ENCODE measurements around the gene NCOR1.
A peak's percentile ranks its signal among the peaks of the same experiment; 100 is the strongest.
"Not testable (repeated sequence)": the region's sequence is repeated elsewhere in the genome, so short reads cannot be mapped to it uniquely, and the experiment has no call there.

NCOR1 gene

DNA sequence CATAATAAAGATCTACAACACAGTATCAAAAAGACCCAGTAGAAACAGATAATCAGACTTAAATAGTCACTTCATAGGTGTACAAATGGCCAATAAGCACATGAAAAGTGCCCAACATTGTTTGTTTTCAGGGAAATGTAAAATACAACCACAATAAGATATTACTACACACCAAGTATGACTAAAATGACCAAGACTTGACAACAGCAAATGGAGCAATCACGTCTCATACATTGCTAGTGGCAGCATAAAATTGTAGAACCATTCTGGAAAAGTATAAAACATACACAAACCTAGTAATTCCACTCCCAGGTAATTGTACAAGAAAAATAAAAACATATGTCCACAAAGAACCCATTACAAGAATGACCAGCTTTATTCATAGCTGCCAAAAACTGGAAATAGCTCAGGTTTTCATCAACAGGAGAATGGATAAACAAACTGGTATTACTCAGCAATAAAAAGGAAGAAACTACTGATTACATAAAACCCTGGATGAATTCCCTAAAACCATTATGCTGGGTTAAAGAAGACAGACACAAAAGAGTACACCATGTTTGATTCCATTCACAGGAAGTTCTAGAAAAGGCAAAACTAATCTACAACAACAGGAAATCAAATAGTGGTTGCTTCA, 130.2 kb downstream of the NCOR1 start:
- FAIRE-seq: no peak

DNA sequence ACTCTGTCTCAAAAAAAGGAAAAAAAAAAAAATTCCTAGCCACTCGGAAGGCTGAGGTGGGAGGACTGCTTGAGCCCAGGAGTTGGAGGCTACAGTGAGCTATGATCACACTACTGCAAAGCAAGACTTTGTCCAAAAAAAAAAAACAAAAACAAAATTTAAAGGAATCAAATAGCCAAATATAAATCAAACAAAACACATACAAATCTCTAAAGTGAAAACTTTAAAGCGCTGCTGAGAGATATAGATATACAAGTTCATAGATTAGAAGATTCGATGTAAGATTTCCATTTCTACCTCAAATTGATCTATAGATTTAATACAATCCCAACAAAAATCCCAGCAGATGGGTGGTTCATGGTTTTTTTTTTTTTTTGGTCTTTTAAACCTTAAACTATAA, 132.1 kb downstream of the NCOR1 start:
- FAIRE-seq: no peak

DNA sequence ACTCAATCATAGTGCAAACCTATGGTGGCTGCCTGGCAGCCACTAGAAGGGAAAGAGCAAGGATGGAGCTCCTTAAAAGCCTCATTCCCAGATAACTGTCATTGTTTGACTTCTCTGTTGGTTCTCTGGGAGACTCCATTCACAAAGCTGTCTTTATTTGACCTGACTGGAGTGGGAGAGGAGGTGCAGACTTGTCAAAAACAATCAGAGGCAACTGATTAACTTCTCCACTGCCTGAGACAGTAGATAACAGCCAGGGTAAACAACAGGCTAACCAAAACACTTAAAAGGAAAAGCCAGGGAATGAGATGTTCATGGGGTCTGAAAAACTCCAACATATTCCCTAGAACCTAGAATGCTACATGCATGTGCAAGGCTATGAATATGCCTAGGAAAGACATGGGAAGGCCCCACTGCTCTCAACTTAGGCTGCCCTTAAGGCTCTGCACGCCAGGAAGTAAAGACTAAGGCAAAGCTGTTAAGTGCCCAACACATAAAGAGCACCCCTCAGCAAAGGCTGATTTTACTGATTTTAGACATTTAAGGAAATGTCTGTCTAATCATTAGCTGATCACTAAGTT, 133.7 kb downstream of the NCOR1 start:
- FAIRE-seq: no peak

DNA sequence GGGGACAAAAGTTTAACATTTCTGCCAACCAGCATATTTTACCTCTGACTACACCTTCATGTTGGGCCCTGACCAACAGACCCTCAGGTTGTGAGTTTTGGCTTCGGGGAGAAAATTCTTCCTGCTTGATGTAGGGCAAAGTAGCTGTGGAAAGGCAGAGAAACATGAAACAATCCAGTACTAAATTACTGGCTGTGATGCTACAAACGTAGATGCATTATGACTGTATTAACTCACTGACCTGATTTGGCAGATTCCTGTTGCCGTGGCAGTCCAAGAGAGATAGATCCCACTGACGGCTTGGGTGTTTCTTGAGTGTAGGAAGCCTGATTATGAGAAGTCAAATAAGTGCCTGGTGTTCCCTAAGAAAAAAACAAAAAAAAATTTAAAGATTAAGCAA, 135.0 kb downstream of the NCOR1 start:
- FAIRE-seq: no peak

DNA sequence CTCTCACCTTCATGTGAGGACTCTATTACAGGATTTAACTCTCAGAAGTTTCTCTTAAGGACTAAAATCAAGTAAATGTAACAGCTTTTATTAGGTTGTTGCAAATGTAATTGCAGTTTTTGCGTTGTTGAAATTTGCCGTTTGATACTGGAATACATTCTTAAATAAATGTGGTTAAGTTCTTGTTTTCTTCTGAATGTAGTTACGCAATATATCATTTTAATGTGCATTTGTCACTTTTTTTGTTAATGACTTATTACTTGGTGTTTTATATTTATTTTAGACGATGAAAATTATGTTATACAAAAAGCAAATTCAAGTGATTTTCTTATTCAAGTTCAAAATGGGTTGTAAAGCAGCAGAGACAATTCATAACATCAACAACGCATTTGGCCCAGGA, 139.4 kb downstream of the NCOR1 start:
- FAIRE-seq: peak; percentile 49

DNA sequence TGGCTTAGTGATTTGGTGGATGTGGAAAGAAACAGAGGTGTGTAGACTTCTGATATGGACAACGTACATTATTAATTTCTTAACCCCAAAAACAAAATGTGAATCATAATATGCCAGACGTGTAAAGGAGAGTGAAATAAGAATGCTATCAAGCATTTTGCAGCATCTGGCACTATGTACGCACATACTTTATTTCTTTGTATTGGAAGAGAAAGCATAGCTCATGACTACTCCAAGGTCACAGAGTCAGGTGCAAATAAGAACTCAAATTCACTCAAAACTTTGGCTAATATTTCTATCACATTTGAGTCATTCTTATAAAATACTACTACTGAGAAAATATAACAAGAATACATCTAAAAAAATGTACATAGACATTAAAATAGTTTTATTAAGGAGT, 140.9 kb downstream of the NCOR1 start:
- FAIRE-seq: no peak

DNA sequence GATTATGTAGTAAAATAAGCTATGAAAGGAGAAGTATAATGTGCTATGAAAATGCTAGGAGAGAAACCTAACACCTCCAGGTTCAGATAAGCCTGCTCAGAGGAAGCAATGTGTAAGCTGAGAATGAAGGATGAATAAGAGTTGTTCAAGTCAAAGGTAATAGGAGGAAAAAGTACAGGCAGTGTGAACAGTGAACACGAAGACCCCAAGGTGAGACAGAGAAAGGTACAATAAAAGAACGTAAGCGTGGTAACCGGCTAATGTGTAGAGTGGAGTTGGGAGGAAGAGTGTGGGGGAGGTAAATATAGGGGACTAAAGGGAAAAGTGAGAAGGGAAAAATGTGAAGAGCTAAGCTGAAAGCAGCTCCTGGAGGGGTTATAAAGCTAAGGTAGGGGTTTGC, 141.5 kb downstream of the NCOR1 start:
- FAIRE-seq: no peak

DNA sequence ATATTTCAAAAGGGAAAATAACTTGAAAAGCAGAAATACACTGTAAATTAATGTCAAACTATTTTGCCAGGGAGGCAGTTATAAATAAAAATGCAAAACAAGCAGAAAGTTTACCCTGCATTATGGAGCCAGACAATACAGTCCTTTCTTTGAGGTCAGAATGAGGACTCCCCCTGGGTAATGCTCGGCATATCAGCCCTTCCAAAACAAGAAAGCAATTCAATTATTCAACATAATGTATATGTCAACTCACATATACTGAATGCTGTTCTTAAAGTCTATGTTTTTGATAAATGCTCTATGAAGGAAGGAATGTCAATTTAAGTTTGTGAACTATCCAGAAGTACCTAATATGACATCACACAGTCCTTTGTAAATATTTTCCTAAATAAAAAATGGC, 143.3 kb downstream of the NCOR1 start:
- no peak for FAIRE-seq

DNA sequence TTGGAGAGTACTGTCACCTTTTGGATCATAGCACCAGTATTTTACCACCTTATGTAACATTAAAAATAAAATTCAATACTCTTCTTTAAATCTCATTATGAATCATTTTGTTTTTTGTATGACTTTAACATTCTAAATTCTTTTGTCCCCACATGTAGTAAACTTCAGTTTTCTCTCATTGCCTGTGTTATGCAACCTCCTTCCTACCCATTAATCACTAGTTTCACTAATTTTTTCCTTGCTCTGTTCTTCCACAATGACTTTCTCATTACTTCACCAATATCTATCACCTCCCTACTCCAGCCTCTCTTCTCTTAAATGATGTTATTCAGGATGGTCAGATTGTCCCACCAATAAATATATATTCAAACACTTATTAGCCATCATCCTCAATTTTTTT, 147.0 kb downstream of the NCOR1 start:
- FAIRE-seq: no peak

DNA sequence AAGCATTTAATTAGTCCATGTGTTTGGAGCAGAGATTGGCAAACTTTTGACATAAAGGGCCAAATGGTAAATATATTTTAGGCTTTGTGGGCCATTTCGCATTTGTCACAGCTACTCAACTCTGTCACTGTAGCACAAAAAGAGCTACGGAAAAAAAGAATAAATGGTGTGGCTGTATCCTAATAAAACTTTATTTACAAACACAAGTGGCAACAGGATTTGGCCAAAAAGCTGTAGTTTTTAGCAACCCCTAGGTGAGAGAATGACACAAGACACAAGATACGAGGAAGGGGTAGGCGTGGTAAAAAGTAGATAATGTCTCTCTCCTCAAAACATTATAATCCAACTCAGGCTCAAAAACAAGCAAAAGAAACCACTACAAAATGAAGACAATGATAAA, 149.2 kb downstream of the NCOR1 start:
- FAIRE-seq: no peak

DNA sequence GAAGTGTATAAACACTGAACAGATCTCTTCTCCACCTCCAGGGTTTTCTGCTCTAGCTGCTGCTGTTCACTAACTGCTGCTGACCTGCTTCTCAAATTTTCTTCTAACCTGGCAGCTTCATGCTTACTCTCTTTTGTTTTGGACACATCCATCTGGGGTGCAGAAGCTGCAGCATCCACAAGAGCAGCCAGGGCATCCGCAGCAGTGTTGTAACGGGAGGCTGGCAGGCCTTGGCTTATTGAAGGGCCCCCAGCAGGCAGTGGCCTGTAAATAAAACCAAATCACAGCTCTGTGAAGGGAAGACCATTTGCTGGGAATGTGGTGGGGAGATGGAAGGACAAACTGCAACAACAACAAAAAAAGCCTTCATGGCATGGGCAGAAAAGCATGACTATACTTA, 153.7 kb downstream of the NCOR1 start:
- no peak for FAIRE-seq

DNA sequence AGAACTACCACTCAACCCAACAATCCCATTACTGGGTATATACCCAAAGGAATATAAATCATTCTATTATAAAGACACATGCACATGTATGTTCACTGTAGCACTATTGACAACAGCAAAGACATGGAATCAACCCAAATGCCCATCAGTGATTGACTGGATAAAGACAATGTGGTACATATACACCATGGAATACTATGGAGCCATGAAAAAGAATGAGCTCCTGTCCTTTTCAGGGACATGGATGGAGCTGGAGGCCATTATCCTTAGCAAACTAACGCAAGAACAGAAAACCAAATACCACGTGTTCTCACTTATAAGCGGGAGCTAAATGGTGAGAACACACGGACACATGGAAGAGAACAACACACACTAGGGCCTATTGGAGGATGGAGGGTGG, 160.2 kb downstream of the NCOR1 start:
- not testable (repeated sequence) for FAIRE-seq

DNA sequence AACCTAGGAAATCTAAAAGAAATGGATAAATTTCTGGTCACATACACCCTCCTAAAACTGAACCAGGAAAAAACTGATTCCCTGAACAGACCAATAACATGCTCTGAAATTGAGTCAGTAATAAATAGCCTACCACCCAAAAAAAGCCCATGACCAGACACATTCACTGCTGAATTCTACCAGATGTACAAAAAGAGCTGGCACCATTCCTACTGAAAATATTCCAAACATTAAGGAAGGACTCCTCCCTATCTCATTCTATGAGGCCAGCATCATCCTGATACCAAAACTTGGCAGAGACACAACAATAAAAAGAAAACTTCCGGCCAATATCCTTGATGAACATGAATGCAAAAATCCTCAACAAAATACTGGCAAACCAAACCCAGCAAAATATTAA, 162.8 kb downstream of the NCOR1 start:
- FAIRE-seq: no peak

DNA sequence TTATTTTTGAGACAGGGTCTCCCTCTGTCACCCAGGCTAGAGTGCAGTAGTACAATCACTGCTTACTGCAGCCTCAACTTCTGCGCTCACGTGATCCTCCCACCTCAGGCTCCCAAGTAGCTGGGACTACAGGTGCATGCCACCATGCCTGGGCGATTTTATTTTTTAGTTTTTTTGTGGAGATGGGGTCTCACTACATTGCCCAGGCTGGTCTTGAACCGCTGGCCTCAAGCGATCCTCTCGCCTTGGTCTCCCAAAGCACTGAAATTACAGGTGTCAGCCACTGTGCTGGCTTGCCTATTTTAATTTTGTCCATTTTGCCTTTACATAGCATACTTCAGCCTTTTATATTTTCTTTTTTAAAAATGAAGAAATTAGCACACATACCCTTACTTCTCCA, 164.5 kb downstream of the NCOR1 start:
- FAIRE-seq: no peak

DNA sequence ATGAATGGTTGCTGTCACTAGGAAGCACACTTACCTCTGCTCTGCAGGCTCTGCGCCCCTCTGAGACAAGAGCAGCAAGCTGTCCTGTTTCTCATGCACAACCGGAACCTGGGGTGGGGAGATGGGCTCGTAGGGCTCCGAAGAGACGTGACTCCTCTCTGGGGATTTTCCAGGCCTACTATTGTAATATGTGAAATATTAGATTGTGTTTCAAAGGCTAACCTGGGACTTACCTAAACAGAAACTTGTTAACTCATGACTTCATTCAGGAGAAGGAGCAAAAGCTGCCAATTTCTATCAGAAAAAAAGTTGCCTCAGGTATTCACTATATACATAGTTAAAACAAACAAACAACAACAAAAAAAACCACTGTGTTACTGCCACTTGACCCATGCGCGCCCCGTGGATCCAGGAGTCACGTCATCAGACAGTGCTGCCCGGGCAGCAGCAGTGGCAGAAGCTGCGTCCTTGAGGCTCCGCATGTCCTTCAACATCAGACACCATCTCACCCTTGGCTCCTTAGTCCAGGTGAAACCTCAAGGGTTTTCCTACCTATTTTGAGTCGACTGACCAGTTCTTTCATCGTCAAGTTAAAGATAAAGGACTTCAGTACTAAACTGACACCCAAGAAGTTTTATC, 166.4 kb downstream of the NCOR1 start:
- no peak for FAIRE-seq

DNA sequence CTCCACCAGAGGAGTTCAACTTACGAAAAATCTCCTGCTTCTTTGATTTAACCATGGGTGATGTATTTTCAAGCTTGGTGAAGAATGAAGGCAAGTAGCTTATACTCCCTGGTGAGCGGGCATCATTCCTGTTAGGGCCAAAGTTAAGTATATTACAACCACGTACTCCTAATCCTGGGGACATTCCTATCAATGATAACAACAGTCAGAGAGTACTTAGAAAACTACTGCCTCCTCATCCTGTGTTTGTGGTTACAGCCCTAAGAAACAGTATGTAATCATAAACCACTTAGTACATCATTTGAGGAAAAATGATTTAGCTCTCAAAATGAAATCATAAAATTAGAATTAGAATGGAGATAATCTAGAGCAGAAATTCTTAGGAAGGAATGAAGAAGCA, 168.4 kb downstream of the NCOR1 start:
- FAIRE-seq: no peak

DNA sequence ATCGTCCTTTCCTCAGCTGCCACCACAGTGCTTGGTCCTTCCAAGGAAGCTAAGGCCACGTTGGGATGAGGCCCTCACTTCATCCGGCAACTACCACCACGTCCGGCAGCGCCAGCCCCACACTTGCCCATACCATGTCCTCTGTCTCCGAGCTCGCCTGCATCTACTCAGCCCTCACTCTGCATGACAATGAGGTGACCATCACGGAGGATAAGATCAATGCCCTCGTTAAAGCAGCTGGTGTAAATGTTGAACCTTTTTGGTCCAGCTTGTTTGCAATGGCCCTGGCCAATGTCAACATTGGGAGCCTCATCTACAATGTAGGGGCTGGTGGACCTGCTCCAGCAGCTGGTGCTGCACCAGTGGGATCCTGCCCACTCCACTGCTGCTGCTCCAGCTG, 170.8 kb downstream of the NCOR1 start:
- no peak for FAIRE-seq

DNA sequence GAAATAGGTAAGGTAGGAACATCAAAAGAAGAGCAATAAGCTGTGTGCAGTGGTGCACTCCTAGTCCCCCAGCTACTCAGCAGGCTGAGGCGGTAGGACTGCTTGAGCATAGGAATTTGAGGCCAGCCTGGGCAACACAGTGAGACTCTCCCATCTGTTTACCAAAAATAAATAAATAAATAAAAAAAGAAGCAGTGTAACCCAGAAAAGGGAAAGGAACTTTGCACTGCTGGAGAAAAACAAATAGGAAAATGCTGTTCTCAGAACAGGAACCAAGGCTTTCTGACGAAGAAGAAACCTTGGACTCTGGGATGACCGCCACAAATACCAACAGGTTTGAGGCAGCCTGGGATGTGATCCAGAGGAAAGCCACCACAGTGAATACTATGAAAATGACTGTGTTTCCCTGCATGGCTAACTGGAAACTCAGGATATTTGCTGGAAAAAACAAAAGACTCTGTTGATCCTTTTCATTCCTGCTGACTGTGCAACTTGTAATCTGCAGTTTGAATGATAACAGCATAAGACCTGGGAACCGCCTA, 174.6 kb downstream of the NCOR1 start:
- no peak for FAIRE-seq

DNA sequence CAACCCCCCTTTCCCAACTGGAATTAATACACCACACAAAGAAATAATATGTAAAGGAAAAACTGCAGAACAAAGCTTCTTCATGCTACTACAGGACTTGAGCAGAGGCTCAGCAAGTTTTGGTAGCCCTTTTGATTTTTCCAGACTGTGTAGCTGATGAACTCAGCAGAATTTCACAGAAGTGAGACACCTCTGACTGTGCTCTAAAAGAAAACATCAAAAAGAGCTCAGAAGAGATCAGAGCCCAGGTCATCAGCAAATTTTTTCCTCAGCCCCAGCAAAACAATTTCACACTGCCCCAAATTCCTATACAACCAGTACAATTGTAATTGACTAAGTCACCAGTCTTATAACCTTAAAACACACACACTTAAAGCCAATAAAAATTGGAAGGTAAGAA, 177.7 kb downstream of the NCOR1 start:
- no peak for FAIRE-seq

DNA sequence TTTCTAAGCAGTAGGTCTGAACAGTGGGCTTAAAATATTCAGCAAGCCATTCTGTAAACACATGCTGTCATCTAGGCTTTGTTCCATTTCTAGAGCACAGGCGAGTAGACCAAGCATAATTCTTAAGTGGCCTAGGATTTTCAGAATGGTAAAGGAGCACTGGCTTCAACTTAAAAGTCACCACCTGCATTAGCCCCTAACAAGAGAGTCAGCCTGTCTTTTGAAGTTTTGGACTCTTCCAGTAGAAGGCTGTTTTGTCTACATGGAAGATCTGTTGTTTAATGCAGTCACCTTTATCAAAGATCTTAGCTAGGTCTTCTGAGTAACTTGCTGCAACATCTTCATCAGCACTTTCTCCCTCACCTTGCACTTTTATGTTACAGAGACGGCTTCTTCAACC, 179.1 kb downstream of the NCOR1 start:
- FAIRE-seq: no peak

DNA sequence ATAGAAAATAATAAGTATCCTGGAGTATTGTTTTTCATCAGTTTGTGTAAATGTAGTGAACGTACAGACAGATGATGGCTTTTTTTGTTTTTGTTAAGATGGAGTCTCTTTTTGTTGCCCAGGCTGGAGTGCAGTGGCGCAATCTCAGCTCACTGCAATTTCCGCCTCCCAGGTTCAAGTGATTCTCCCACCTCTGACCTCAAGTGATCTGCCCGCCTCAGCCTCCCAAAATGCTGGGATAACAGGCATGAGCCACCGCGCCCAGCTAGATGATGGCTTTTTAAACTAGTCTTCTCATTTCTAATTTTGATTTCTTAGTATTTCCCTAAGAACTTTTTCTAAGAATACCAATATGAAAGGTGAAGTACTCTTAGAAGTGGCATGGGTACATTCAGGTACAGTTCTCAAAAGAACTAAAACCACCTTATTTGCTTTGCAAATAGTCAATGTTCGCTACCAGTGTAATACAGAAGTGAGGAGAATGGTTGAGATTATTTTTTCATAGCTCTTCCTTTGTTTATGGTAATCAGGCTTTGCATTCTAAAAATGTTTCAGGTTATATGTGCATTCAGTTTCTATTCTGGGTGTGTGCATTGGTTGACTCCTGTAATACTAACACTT, 181.5 kb downstream of the NCOR1 start:
- no peak for FAIRE-seq

DNA sequence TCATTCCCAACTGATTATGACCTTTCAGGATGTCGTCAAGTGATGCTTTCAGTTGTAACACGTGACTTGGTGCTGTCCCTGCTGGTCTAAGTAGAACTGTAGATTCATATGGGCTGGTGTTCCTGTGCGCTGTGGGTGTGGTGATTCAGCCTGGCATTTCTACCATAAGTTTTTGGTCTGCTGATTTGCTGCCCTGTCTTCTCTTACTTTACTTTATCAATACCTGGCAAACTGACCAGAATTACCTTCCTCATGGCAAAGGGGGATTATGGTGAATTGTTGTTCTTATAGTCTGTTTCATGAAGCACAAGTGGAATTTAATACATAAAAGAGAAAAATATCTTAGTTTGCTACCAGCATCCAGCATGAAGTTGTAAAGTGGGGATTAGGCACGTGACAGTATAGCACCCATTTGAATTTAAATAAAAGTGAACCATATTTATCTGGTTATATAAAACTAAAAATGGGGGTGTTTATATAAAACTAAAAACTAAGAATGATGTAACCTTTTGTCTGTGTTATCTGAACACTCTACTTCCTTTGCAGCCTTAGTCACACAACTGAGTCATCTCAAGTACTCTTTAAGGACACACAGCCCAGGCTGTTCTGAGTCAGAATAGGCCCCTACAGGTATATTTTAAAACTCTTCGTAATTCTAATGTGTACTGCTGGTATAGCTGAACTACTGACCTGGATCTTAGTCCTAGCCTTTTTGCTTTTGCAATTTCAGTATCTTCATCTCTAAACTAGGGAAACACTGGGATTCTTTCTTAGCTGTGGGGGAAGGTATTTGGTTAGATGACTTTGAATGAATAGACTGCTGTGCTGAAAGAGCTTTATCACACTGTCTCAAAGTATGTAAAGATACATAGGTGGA, 187.4 kb downstream of the NCOR1 start:
- FAIRE-seq: no peak

DNA sequence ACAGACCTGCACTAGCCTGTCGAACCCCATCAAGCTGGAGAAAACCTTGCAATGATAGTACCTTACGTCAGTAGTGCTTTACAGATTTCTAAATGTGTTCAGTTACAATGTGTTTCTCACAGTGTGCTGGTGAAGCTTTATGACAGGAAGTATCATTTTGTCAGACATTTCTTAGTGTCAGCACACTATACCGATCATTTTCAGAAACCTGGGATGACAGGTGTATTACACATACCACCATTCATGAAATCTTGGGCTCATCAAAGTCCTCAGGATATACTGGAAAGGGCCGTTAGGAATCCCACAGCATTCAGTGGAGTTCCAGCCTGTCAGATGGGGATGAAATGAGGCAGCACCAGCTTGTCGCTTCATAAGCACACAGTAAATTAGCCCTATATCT, 188.4 kb downstream of the NCOR1 start:
- no peak for FAIRE-seq
